ENCODE data around the gene NKAIN2. TPM values are rescaled to one million over a fixed set of nuclear protein-coding genes. Genes with fewer than 3 reads are reported as not detected.

NKAIN2 gene
- total and polyA plus RNA-seq, 12 donors, result 0.07 to 3.0 (median 0.28) TPM; not detected in 1

DNA sequence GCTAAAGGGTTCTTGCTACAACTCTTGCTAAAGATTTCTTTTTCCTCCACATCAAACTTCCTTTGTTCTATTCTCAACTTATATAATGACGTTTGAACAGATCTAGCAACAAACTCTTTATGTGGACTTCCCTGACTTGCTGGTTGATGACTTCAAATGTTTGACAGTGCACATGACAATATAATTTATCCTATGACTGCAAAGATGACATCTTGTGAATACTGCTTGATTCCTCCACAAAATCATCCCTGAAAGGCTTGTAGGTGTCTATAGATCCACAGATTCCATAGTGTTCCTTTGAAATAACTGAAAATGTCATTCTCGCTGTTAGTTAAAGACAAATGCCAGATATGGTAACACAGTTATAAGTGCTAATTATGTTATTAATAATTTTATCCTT lies 478.9 kb downstream of the NKAIN2 start:
- H3K4me1 ChIP-seq, result no peaks in the 10 kb centered on the region
- H3K9me3 ChIP-seq, result peaks cover 0 to 11% (median 0%) of the 10 kb centered on the region in 11 donors
- no peak overlapping the region for H3K4me3 ChIP-seq
- ATAC-seq (no peak), DNase-seq (no peak)
- no peak for TF ChIP-seq CTCF (IDR thresholded peaks at IDR 0.05)
- intact Hi-C loops (cut with DNase I), result no loop called here
- 75 to 85% methylated on average over 2 of the region's 2 CpGs for WGBS, 2 donors
- no peak overlapping the region for H3K27ac ChIP-seq
- no peaks in the 10 kb centered on the region for H3K36me3 ChIP-seq
- H3K27me3 ChIP-seq, result no peaks in the 10 kb centered on the region

- no peak for DNase-seq
- no peak for ATAC-seq
Measured at GRCh38 chr6:124283486-124283885, 479.8 kb downstream of the NKAIN2 start.

DNA sequence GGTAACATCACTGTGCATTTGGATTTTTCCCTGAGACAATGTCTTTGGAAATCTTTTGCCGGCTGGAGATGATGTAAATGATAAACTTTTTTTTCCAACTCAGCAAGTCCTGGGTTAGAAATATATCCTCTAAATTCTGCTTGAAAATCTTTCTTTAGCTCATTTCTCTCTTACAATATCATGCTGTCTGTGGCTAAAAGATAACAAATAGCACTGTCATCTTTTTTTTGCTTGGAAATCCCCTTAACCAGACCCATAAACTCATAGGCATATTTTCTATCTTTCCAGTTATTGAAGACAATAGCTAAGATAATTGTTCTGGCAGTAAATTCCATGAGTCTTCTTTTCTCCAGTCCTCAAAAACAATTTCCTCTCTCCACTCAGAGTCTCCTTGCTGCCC lies 481.5 kb downstream of the NKAIN2 start:
- ATAC-seq, result no peak
- Histone ChIP-seq H3K36me3 (no peaks in the 10 kb centered on the region), H3K27ac (no peak overlapping the region), H3K4me1 (no peaks in the 10 kb centered on the region), H3K4me3 (no peak overlapping the region), H3K9me3 (peaks cover 0 to 11% (median 0%) of the 10 kb centered on the region in 11 donors), H3K27me3 (no peaks in the 10 kb centered on the region)
- 82 to 86% methylated on average over 1 of the region's 1 CpG for WGBS, 2 donors
- intact Hi-C loops (cut with DNase I), result no loop called here
- no peak for DNase-seq
- TF ChIP-seq CTCF (IDR thresholded peaks at IDR 0.05), result no peak

More at GRCh38 chr6:124283486-124283885, 479.8 kb downstream of the NKAIN2 start:
- H3K27ac ChIP-seq, result no peak overlapping the region
- H3K9me3 ChIP-seq, result peaks cover 0 to 11% (median 0%) of the 10 kb centered on the region in 11 donors
- 73 to 78% methylated on average over 1 of the region's 1 CpG for WGBS, 2 donors
- no peaks in the 10 kb centered on the region for H3K36me3 ChIP-seq
- no peak overlapping the region for H3K4me3 ChIP-seq
- no peaks in the 10 kb centered on the region for H3K27me3 ChIP-seq
- intact Hi-C loops (cut with DNase I), result no loop called here
- TF ChIP-seq CTCF (IDR thresholded peaks at IDR 0.05), result no peak
- no peaks in the 10 kb centered on the region for H3K4me1 ChIP-seq

- peaks cover 0 to 3% (median 0%) of the 10 kb centered on the region in 7 donors for H3K27me3 ChIP-seq
- TF ChIP-seq CTCF (IDR thresholded peaks at IDR 0.05), result no peak
- DNase-seq (no peak), ATAC-seq (no peak)
- intact Hi-C loops (cut with DNase I), result no loop called here
- no peaks in the 10 kb centered on the region for H3K4me1 ChIP-seq
- 92 to 97% methylated on average over 2 of the region's 2 CpGs for WGBS, 2 donors
- H3K27ac ChIP-seq, result no peak overlapping the region
- no peaks in the 10 kb centered on the region for H3K36me3 ChIP-seq
- H3K4me3 ChIP-seq, result no peak overlapping the region
- no peaks in the 10 kb centered on the region for H3K9me3 ChIP-seq
Measured at GRCh38 chr6:124294574-124295200, 491.0 kb downstream of the NKAIN2 start.

Data from heart right ventricle (tissue), 16 donors.